ENCODE data around the gene PLPP7.
"Not testable (repeated sequence)": the region's sequence is repeated elsewhere in the genome, so short reads cannot be mapped to it uniquely, and the experiment has no call there.

Gene PLPP7

DNA sequence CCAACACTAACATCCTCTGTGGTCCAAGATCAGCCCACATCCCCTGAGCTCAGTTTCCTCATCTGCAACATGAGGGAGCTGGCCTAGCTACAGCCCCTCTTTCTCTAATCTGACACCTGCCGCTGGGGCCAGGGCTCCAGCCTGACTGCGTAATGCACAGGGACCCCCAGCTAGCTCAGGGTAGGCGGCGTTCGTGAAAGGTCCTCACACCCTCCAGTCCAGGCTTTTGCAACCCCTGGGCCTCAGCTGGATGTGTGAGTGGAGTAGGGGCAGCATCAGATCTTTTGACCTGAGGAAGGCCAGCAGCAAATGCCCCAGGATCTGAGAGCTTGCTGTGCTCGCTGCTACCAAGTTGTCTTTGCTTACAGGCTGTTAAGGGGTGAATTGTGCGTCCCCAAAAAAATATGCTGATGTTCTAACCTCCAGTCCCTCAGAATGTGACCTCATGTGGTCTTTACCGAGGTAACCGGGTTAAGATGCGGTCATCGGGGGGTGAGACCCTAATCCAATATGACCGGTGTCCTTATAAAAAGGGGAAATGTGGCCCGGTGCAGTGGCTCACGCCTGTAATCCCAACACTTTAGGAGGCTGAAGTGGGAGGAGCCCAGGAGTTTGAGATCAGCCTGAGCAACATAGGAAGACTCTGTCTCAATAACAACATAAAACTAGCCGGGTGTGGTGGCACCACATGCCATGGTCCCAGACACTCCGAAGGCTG is 47.8 kb downstream of the PLPP7 start:
- peak; percentile 92 for DNase-seq

- DNase-seq: not testable (repeated sequence)
These were observed 49.7 kb downstream of the PLPP7 start for GRCh38 chr9:131339212-131339611.

DNA sequence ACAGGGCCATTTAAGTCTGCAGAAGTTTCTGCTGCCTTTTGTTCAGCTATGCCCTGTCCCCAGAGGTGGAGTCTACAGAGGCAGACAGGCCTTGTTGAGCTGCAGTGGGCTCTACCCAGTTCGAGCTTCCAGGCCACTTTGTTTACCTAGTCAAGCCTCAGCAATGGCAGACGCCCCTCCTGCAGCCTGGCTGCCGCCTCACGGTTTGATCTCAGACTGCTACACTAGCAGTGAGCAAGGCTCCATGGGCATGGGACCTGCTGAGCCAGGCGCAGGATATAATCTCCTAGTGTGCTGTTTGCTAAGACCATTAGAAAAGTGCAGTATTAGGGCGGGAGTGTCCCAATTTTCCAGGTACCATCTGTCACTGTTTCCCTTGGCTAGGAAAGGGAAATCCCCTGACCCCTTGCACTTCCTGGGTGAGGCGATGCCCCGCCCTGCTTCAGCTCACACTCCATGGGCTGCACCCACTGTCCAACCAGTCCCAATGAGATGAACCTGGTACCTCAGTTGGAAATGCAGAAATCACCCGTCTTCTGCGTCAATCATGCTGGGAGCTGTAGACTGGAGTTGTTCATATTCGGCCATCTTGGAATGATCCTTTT is 55.5 kb downstream of the PLPP7 start:
- not testable (repeated sequence) for DNase-seq

DNA sequence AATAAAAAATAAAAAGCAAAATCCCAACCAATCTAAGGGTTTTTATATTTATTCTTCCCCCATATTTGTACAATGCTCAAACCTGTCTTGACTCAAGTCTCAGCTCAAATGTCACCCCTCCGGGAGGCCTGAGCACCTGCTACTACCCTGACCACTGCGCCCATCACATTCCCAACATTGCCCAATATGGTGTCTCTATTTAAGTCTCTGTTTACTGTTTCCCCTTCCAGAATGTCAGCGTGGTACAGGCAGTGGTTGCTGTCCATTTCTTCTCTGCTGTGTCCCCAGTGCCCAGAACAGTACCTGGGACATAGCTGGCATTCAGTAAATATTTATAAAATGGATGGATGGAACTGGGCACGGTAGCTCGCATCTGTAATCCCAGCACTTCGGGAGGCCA is 57.0 kb downstream of the PLPP7 start:
- no peak for DNase-seq

DNA sequence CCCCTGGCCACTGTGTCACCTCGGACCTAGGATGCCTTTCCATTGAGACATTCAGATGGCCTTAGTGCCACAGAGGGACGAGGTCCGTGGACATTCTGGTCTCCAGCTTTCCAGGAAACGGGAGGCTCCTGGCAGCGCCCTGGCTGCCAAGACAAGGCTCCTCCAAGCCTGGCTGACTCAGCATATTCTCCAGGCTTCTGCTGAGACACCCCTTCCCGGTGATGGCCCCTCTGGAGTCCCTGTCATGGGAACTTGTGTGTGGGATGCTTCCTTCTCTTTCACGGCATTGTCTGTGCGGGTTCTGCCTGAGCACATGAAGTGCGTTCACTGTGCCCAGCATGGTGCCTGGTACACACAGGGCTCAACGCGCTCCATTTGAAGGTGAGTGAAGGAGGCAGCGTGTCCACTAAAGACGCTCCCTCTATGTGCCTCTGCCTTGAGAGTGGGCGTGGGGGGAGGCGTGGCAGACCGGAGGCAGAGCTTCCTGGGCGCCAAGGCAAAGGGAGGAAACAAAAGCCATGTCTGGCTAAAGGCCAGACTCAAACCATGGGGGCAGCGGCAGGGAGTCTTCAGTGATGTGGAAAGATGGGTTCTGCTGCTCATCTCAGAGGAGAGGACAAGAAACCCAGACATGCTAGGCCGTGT is 58.0 kb downstream of the PLPP7 start:
- DNase-seq: peak; percentile 21

GRCh38 chr9:131348631-131349521 is 59.4 kb downstream of the PLPP7 start:
- DNase-seq: no peak

DNA sequence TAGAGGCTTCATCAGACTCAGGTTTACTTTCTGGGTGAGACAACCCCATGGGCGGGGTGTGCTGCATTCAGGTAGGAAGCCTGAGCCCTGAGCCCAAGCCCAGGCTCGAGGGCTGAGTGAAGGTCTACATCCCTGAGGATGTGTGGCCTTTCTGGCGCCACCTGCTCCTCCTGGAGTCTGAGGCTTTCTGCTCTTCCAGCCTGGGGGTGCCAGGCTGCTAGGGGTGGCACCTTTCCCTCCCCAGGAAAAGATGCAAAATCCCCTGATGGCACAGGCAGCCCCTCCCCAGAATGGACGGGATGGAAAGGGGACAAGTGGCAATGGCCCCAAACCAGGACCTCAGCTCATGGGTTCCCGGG is 60.0 kb downstream of the PLPP7 start:
- no peak for DNase-seq

DNA sequence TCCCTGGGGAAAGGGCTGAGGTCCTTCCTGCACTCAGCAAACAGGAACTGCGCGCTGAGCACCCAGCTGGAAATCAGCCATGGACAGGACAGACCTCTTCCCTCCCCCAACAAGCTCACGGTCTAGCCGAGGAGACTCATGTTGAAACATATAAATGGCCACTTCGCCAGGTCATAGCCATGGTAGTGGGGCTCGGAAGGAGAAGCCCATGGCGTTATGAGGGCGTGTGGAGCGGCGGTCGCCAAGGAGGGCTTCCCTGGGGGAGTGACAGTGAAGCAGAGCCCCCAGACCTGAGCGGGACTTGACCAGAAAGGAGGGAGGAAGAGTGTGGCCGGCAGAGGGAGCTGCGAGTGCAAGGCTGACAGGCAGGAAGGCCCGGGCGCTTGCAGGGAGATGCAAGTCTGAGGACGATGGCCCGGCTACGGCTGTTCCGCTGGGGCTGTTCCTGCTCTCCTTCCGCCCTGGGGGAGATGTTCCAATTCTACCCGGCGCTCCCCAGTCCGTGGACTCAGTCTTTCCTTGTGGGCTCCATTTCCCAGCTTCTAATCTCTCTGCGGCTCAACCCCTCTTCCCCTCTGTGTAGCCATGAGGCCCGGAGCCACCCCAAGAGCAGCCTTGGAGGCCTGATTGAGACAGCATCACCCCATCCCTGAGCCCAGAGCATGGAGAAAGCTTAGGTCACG is 60.5 kb downstream of the PLPP7 start:
- peak; percentile 74 for DNase-seq

DNA sequence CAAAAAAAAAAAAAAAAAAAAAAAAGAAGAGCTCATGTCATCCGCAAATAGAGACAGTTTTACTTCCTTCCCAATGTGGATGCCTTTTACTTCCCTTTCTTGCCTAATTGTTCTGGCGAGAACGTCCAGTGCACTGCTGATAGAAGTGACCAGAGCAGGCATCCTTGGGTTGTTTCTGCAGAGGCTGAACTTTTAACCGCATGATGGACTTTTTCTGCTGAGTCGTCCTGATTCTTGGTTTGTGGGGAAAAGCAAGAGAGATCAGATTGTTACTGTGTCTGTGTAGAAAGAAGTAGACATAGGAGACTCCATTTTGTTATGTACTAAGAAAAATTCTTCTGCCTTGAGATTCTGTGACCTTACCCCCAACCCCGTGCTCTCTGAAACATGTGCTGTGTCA is 67.0 kb downstream of the PLPP7 start:
- peak; percentile 93 for DNase-seq

- no peak for DNase-seq
These were observed 69.0 kb downstream of the PLPP7 start for GRCh38 chr9:131358556-131358955.

All from MV-4-11 (cell line).